Fibroblast of mammary gland (primary cell): ENCODE measurements around the gene LOC128125822.

ENCODE experiments used
- DNase-seq: peaks from one replicate; pipeline ENCODE4 v3.0.0-alpha.2; 2010; ENCODE audit warnings: low read depth
- H3K4me3 ChIP-seq: 2 replicates; pipeline ENCODE4 v1.5.1; 2011; ENCODE audit warnings: low read depth, mild to moderate bottlenecking, low read length, moderate library complexity; ENCODE audit not compliant: control insufficient read depth
- TF ChIP-seq, protein P1 (sequence below): conservative IDR thresholded peaks from 2 replicates; pipeline ENCODE4 v1.5.1; 2011; ENCODE audit warnings: low read depth, low read length, inconsistent platforms; ENCODE audit not compliant: control insufficient read depth, insufficient read depth

LOC128125822 gene

GRCh38 chr6:63529498-63529897 lies 42.8 kb upstream of the LOC128125822 start:
- peak; percentile 75 for DNase-seq
- no peak overlapping the region for H3K4me3 ChIP-seq
- TF ChIP-seq, protein P1, sequence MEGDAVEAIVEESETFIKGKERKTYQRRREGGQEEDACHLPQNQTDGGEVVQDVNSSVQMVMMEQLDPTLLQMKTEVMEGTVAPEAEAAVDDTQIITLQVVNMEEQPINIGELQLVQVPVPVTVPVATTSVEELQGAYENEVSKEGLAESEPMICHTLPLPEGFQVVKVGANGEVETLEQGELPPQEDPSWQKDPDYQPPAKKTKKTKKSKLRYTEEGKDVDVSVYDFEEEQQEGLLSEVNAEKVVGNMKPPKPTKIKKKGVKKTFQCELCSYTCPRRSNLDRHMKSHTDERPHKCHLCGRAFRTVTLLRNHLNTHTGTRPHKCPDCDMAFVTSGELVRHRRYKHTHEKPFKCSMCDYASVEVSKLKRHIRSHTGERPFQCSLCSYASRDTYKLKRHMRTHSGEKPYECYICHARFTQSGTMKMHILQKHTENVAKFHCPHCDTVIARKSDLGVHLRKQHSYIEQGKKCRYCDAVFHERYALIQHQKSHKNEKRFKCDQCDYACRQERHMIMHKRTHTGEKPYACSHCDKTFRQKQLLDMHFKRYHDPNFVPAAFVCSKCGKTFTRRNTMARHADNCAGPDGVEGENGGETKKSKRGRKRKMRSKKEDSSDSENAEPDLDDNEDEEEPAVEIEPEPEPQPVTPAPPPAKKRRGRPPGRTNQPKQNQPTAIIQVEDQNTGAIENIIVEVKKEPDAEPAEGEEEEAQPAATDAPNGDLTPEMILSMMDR = no peak

DNA sequence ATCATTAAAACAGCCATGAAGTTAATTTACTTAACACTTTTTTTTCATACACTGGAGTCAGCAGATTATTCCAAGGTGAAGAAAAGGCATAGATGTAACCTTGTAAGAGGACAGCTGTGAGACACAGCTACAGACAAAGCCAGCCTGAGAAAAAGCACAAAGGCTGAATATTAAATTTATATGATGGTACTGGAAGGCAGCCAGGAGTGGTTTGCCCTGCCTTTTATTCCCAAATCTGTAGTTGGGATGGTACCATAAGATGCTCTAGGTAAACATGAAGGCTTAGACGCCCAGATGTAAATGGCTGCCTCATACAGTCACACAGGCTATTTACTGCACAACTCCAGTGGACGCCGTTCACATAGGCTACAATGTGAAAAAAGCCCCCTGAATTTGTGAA lies 42.1 kb upstream of the LOC128125822 start:
- TF ChIP-seq, protein P1 = no peak
- no peak for DNase-seq

DNA sequence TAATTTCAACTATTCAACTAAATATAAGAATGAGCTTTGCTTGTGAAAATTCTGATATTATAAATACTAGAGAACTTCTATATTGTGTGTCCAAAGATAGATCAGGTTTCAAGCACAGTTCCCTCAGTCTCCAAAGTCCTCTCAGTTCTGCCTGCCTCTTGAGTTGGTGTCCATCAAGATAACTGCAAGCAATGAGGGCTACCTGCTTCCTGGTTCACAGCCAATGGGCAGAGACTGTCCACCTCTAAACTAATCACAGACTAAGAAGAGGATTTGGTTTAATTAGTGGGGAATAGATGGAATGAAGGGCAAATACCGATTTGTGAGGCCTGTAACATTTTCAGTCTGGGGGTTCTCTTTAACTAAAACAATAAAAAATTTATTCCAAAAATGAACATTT lies 41.3 kb upstream of the LOC128125822 start:
- no peak for DNase-seq
- H3K4me3 ChIP-seq = no peak overlapping the region
- TF ChIP-seq, protein P1 = no peak

More for the DNA sequence above, 42.1 kb upstream of the LOC128125822 start:
- no peak overlapping the region for H3K4me3 ChIP-seq

DNA sequence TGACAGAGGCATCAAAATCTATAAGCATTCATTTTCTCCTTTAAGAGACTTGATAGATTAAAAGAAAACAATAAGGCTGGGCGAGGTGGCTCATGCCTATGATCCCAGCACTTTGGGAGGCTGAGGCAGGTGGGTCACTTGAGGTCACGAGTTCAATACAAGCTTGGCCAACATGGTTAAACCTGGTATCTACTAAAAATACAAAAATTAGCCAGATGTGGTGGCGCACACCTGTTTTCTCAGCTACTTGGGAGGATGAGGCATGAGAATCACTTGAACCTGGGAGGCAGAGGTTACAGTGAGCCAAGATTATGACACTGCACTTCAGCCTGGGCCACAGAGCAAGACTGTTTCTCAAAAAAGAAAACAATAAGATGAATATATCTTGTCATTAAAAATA lies 39.3 kb upstream of the LOC128125822 start:
- no peak overlapping the region for H3K4me3 ChIP-seq
- TF ChIP-seq, protein P1 = no peak
- DNase-seq = no peak

GRCh38 chr6:63533952-63534351 lies 38.3 kb upstream of the LOC128125822 start:
- no peak for DNase-seq
- TF ChIP-seq, protein P1 = no peak
- no peak overlapping the region for H3K4me3 ChIP-seq

- H3K4me3 ChIP-seq = no peak overlapping the region
- peak; percentile 48 for DNase-seq
- TF ChIP-seq, protein P1 = no peak
These were observed 34.9 kb upstream of the LOC128125822 start for GRCh38 chr6:63537201-63537958.
